DOHH2 (cell line): ENCODE measurements around the gene ZNF316.

Experiments used
- CTCF ChIP-seq: fragments of 200-600 bp; sonication (generic); IDR thresholded peaks from one replicate; pipeline ENCODE4 v1.5.1; 2014; ENCODE audit warnings: antibody characterized with exemption, mild to moderate bottlenecking, low read depth, low read length; ENCODE audit not compliant: poor library complexity, severe bottlenecking
- EZH2phosphoT487 ChIP-seq: fragments of 200-600 bp; sonication (generic); IDR thresholded peaks from 2 replicates; pipeline ENCODE4 v1.6.1; 2017; ENCODE audit warnings: borderline replicate concordance, mild to moderate bottlenecking, antibody characterized with exemption, low read length, moderate library complexity, mixed read lengths

- TF ChIP-seq CTCF (no peak), EZH2phosphoT487 (no peak)
These were observed at the start of gene ZNF316 for GRCh38 chr7:6636741-6637543.
